HCT116 (cell line): Measurements from ENCODE around the gene INSR. TPM values are rescaled to one million over a fixed set of nuclear protein-coding genes. Genes with fewer than 3 reads are reported as not detected.

Source experiments
- ATAC-seq: fragments of 200-7000 bp; cut with Tn5 transposase; 2 replicates; pipeline ENCODE4 v1.9.1; 2020; ENCODE audit warnings: mild to moderate bottlenecking, moderate library complexity
- BruUV-seq: library from RNA; stranded (reverse); fragments of 400-500 nt; replicated peaks from 2 replicates; lab custom pipeline; 2021; lab: Mats Ljungman, UMichigan
- CTCF ChIA-PET: fragments of 300-600 bp; sonication (Branson Sonifier 250); formaldehyde crosslinking; loops from one replicate; lab custom pipeline; 2021; ENCODE audit warnings: antibody characterized with exemption; lab: Charles Lee
- POLR2A ChIA-PET: fragments of 300-600, 350-600 bp; sonication (Branson Sonifier 250); formaldehyde crosslinking; loops from one replicate; lab custom pipeline; 2021; ENCODE audit warnings: antibody characterized with exemption; lab: Charles Lee
- RAD21 ChIA-PET, 2 experiments: fragments of 300-600 bp; sonication (Branson Sonifier 250); formaldehyde crosslinking; loops; one replicate each; lab custom pipeline; 2023; ENCODE audit warnings: low total read pairs in 2 of 2; ENCODE audit not compliant: uncharacterized antibody in 2 of 2, unreplicated experiment in 2 of 2, low non-redundant PET in 1 of 2; lab: Charles Lee
- DNase-seq: peaks from one replicate; pipeline ENCODE4 v3.0.0-alpha.2; 2010; ENCODE audit warnings: low read depth, low spot score
- H2AFZ ChIP-seq: fragments of 200-600 bp; shearing (Covaris generic), sonication (generic); 2 replicates; pipeline ENCODE4 v1.6.1; 2017; ENCODE audit warnings: low read depth, mixed run types, mixed read lengths, antibody characterized with exemption, low read length; ENCODE audit not compliant: poor library complexity, severe bottlenecking
- H3K27ac ChIP-seq: 2 replicates; pipeline ENCODE4 v1.5.1; 2012; ENCODE audit warnings: low read depth, low read length
- H3K27me3 ChIP-seq: fragments of 200-600 bp; sonication (generic); 2 replicates; pipeline ENCODE4 v1.6.1; 2016; ENCODE audit warnings: mixed run types, low read length, mixed read lengths; ENCODE audit not compliant: insufficient read depth
- H3K36me3 ChIP-seq, 2 experiments: fragments of 200-500 bp in 1 of 2; fragments of 200-600 bp in 1 of 2; sonication (Bioruptor generic) in 1 of 2; sonication (generic) in 1 of 2; 2 replicates each; pipeline versions ENCODE4 v1.5.1 to v1.6.1; 2014 to 2016; ENCODE audit warnings: low read length in 2 of 2, inconsistent platforms in 1 of 2, mixed read lengths in 1 of 2, mixed run types in 1 of 2; ENCODE audit not compliant: insufficient read depth in 2 of 2, control insufficient read depth in 1 of 2
- H3K4me1 ChIP-seq, 2 experiments: fragments of 200-600 bp in 1 of 2; sonication (generic) in 1 of 2; 2 replicates each; pipeline versions ENCODE4 v1.5.1 to v1.6.1; 2012 to 2017; ENCODE audit warnings: low read length in 2 of 2, inconsistent platforms in 1 of 2, mild to moderate bottlenecking in 1 of 2, mixed read lengths in 1 of 2, mixed run types in 1 of 2, moderate library complexity in 1 of 2; ENCODE audit not compliant: insufficient read depth in 2 of 2, control insufficient read depth in 1 of 2
- H3K4me2 ChIP-seq: fragments of 200-600 bp; sonication (generic); 2 replicates; pipeline ENCODE4 v1.6.1; 2017; ENCODE audit warnings: mixed run types, low read length, mixed read lengths
- H3K4me3 ChIP-seq, 2 experiments: fragments of 200-600 bp in 1 of 2; sonication (generic) in 1 of 2; replicated peaks in 1 of 2; 2 replicates each; pipeline ENCODE4 v1.5.1; 2011 to 2016; ENCODE audit warnings: low read length in 2 of 2, control low read depth in 1 of 2, low read depth in 1 of 2, mild to moderate bottlenecking in 1 of 2, mixed read lengths in 1 of 2, mixed run types in 1 of 2
- H3K79me2 ChIP-seq: fragments of 200-600 bp; sonication (generic); 2 replicates; pipeline ENCODE4 v1.6.1; 2017; ENCODE audit warnings: mild to moderate bottlenecking, mixed run types, low read length, moderate library complexity, mixed read lengths; ENCODE audit not compliant: insufficient read depth
- H3K9ac ChIP-seq: fragments of 200-600 bp; sonication (generic); 2 replicates; pipeline ENCODE4 v1.6.1; 2016; ENCODE audit warnings: low read length, mixed read lengths
- H3K9me2 ChIP-seq: fragments of 200-600 bp; sonication (generic), shearing (Covaris generic); 2 replicates; pipeline ENCODE4 v1.6.1; 2017; ENCODE audit warnings: mixed run types, mild to moderate bottlenecking, moderate library complexity; ENCODE audit not compliant: insufficient read depth
- H3K9me3 ChIP-seq, 2 experiments: fragments of 200-500 bp in 1 of 2; fragments of 200-600 bp in 1 of 2; sonication (Bioruptor generic) in 1 of 2; sonication (generic) in 1 of 2; 2 replicates each; pipeline ENCODE4 v1.6.1; 2014 to 2017; ENCODE audit warnings: low read length in 2 of 2, mixed read lengths in 2 of 2, inconsistent platforms in 1 of 2, low read depth in 1 of 2, mild to moderate bottlenecking in 1 of 2, mixed run types in 1 of 2, moderate library complexity in 1 of 2; ENCODE audit not compliant: control insufficient read depth in 1 of 2, insufficient read depth in 1 of 2
- H4K20me1 ChIP-seq: fragments of 200-600 bp; sonication (generic), shearing (Covaris generic); 2 replicates; pipeline ENCODE4 v1.6.1; 2017; ENCODE audit warnings: mixed run types, mild to moderate bottlenecking, moderate library complexity; ENCODE audit not compliant: insufficient read depth
- ATF3 ChIP-seq: IDR thresholded peaks from 2 replicates; pipeline ENCODE4 v1.6.1; 2012
- CTCF ChIP-seq, 3 experiments: fragments of 200-600 bp in 1 of 3; sonication (generic) in 1 of 3; IDR thresholded peaks in 2 of 3; conservative IDR thresholded peaks in 1 of 3; 2 replicates each; pipeline ENCODE4 v1.5.1; 2012 to 2017; ENCODE audit warnings: low read depth in 2 of 3, low read length in 2 of 3, antibody characterized with exemption in 1 of 3, borderline replicate concordance in 1 of 3, control low read depth in 1 of 3, mild to moderate bottlenecking in 1 of 3, mixed read lengths in 1 of 3, mixed run types in 1 of 3, moderate library complexity in 1 of 3; ENCODE audit not compliant: insufficient read depth in 1 of 3
- EGR1 ChIP-seq: IDR thresholded peaks from 2 replicates; pipeline ENCODE4 v1.6.1; 2012; ENCODE audit warnings: low read depth
- ELF1 ChIP-seq: IDR thresholded peaks from 2 replicates; pipeline ENCODE4 v1.6.1; 2012; ENCODE audit warnings: low read depth, borderline replicate concordance
- EZH2 ChIP-seq: fragments of 200-600 bp; sonication (generic); IDR thresholded peaks from 2 replicates; pipeline ENCODE4 v1.6.1; 2017; ENCODE audit warnings: antibody characterized with exemption, mixed run types
- EZH2phosphoT487 ChIP-seq: fragments of 200-600 bp; IDR thresholded peaks from 2 replicates; pipeline ENCODE4 v1.6.1; 2018; ENCODE audit warnings: antibody characterized with exemption, borderline replicate concordance
- FOSL1 ChIP-seq: IDR thresholded peaks from 2 replicates; pipeline ENCODE4 v1.6.1; 2012; ENCODE audit warnings: low read depth
- POLR2A ChIP-seq: IDR thresholded peaks from 2 replicates; pipeline ENCODE4 v1.7.0; 2011; ENCODE audit warnings: borderline replicate concordance; ENCODE audit not compliant: insufficient read depth, insufficient read length; ENCODE audit errors: extremely low read depth
- POLR2AphosphoS5 ChIP-seq: IDR thresholded peaks from 2 replicates; pipeline ENCODE4 v1.6.1; 2011; ENCODE audit warnings: mild to moderate bottlenecking, low read depth, low read length, moderate library complexity
- SRF ChIP-seq: IDR thresholded peaks from 2 replicates; pipeline ENCODE4 v1.6.1; 2012; ENCODE audit warnings: low read depth
- TCF7L2 ChIP-seq: IDR thresholded peaks from 2 replicates; pipeline ENCODE4 v1.7.0; 2011; ENCODE audit warnings: borderline replicate concordance, inconsistent platforms; ENCODE audit not compliant: insufficient read depth, insufficient read length; ENCODE audit errors: extremely low read depth
- YY1 ChIP-seq: IDR thresholded peaks from 2 replicates; pipeline ENCODE4 v1.6.1; 2011; ENCODE audit warnings: low read length, low read depth, moderate library complexity, mild to moderate bottlenecking; ENCODE audit not compliant: insufficient replicate concordance; ENCODE audit errors: extremely low read depth
- ZFX ChIP-seq: fragments of 450-650 bp; IDR thresholded peaks from 2 replicates; pipeline ENCODE4 v1.6.1; 2017
- ZNF274 ChIP-seq: fragments of 200-500 bp; sonication (Bioruptor generic); IDR thresholded peaks from 2 replicates; pipeline ENCODE4 v1.6.1; 2014; ENCODE audit warnings: mild to moderate bottlenecking, low read depth, low read length, inconsistent platforms
- intact Hi-C: fragments of 100-400 bp; cut with micrococcal nuclease; formaldehyde crosslinking; loops from 2 replicates; pipeline ENCODE4 v1.10.0; 2022
- total RNA-seq: library from RNA; stranded (reverse); gene quantifications from one replicate; pipeline ENCODE4 v1.2.1, GENCODE V29; 2021; ENCODE audit not compliant: unreplicated experiment

The INSR gene
- total RNA-seq, 1 experiment from 2014 or later: 25.4 TPM

GRCh38 chr19:7216373-7216902 is 77.8 kb downstream of the INSR start:
- Histone ChIP-seq H4K20me1 (no peaks in the 10 kb centered on the region), H3K4me3 (no peak overlapping the region), H2AFZ (no peak overlapping the region)
- no peak for TF ChIP-seq EZH2
- no peak for TF ChIP-seq ZNF274
- TF ChIP-seq FOSL1: no peak
- TF ChIP-seq, all 23 proteins: peak for 0
- ATAC-seq (no peak), DNase-seq (no peak)
- H3K9me2 ChIP-seq: no peaks in the 10 kb centered on the region
- no peak overlapping the region for H3K9ac ChIP-seq
- ChIA-PET RAD21 (no interaction called here), CTCF (no interaction called here), POLR2A (no interaction called here)
- BruUV-seq: no TSS peak
- no peaks in the 10 kb centered on the region for H3K36me3 ChIP-seq
- intact Hi-C loops: no loop called here
- H3K79me2 ChIP-seq: no peaks in the 10 kb centered on the region
- no peak overlapping the region for H3K4me2 ChIP-seq
- no peaks in the 10 kb centered on the region for H3K9me3 ChIP-seq
- no peaks in the 10 kb centered on the region for H3K27me3 ChIP-seq
- no peaks in the 10 kb centered on the region for H3K4me1 ChIP-seq
- H3K27ac ChIP-seq: no peak overlapping the region

- Histone ChIP-seq H3K4me1 (no peaks in the 10 kb centered on the region), H3K4me2 (no peak overlapping the region), H3K9me2 (no peaks in the 10 kb centered on the region), H3K9ac (no peak overlapping the region), H3K27me3 (no peaks in the 10 kb centered on the region), H3K9me3 (no peaks in the 10 kb centered on the region), H3K27ac (no peak overlapping the region), H3K79me2 (no peaks in the 10 kb centered on the region), H3K36me3 (no peaks in the 10 kb centered on the region), H3K4me3 (no peak overlapping the region), H4K20me1 (no peaks in the 10 kb centered on the region), H2AFZ (no peak overlapping the region)
- ATAC-seq (no peak), DNase-seq (no peak)
- POLR2A ChIA-PET: interaction anchor here (0.6 kb wide), 1 partner anchor 89 kb away, joined by 5 read pairs; no protein-coding TSS in a partner anchor
- intact Hi-C loops: no loop called here
- RAD21 ChIA-PET: no interaction called here
- CTCF ChIA-PET: interaction anchor here (0.7 kb wide), 1 partner anchor 255 kb away, joined by 3 read pairs; no protein-coding TSS in a partner anchor
- TF ChIP-seq CTCF (IDR thresholded peaks at IDR 0.05 in 2 of 3, conservative IDR thresholded peaks at IDR 0.05 in 1 of 3; ENCODE audit: borderline replicate concordance in 1 of 3, insufficient read depth in 1 of 3, low read depth in 2 of 3, low read length in 2 of 3) (no peak), ATF3 (no peak), POLR2AphosphoS5 (no peak), EGR1 (no peak), POLR2A (no peak), ZFX (no peak), ZNF274 (no peak), EZH2phosphoT487 (no peak), SRF (no peak), YY1 (no peak), TCF7L2 (no peak), ELF1 (no peak)
- BruUV-seq: no TSS peak
Measured at GRCh38 chr19:7215176-7215575, 79.0 kb downstream of the INSR start.
